Measurements from ENCODE around the gene CCDC40. TPM values are rescaled to one million over a fixed set of nuclear protein-coding genes. Genes with fewer than 3 reads are reported as not detected.

The CCDC40 gene
- total and polyA plus RNA-seq, 2 donors (not counting 1 experiment from before 2014, with no cell fraction given) = 0.53 to 1.5 TPM

- H3K36me3 ChIP-seq (ENCODE audit: control insufficient read depth, insufficient read depth, low read length) = no peaks in the 10 kb centered on the region
- no peak overlapping the region for H2AFZ ChIP-seq (ENCODE audit: low read length)
- no peaks in the 10 kb centered on the region for H3K9me3 ChIP-seq (ENCODE audit: control insufficient read depth, insufficient read depth, low read depth, low read length)
- peaks cover 2% of the 10 kb centered on the region for H3K79me2 ChIP-seq (ENCODE audit: control insufficient read depth, insufficient read depth, low read length)
- no peak for DNase-seq (ENCODE audit: low read depth in 2 of 2)
- no peaks in the 10 kb centered on the region for H3K4me1 ChIP-seq (ENCODE audit: control insufficient read depth, extremely low read depth, insufficient read depth, low read length)
- no peaks in the 10 kb centered on the region for H4K20me1 ChIP-seq (ENCODE audit: control insufficient read depth, extremely low read depth, insufficient read depth, low read length)
- no peak overlapping the region for H3K27ac ChIP-seq (ENCODE audit: insufficient read depth, low read length)
- no peak for TF ChIP-seq CTCF (conservative IDR thresholded peaks at IDR 0.05 in 1 of 2, IDR thresholded peaks at IDR 0.05 in 1 of 2; ENCODE audit: low read depth in 1 of 2, low read length in 2 of 2)
- TF ChIP-seq EZH2 (IDR thresholded peaks at IDR 0.05; ENCODE audit: low read length, missing control alignments) = no peak
- H3K4me3 ChIP-seq (replicated peaks in 1 of 4; ENCODE audit: control extremely low read depth in 1 of 4, insufficient read depth in 1 of 4, low read depth in 3 of 4, low read length in 4 of 4) = peak overlapping the region in 2 of 4 experiments; percentile 86 to 88
- no peaks in the 10 kb centered on the region for H3K27me3 ChIP-seq (ENCODE audit: control insufficient read depth, insufficient read depth, low read length)
- no peak overlapping the region for H3K9ac ChIP-seq (ENCODE audit: insufficient read depth, low read length)
- peak overlapping the region; percentile 97 for H3K4me2 ChIP-seq (ENCODE audit: extremely low read depth, insufficient read depth, low read length)
Observed at GRCh38 chr17:80102664-80103448, 66.4 kb downstream of the CCDC40 start.

GRCh38 chr17:80103449-80104085 is 67.1 kb downstream of the CCDC40 start:
- Histone ChIP-seq H3K4me1 (ENCODE audit: control insufficient read depth, extremely low read depth, insufficient read depth, low read length) (no peaks in the 10 kb centered on the region), H3K79me2 (ENCODE audit: control insufficient read depth, insufficient read depth, low read length) (peaks cover 2% of the 10 kb centered on the region), H3K9ac (ENCODE audit: insufficient read depth, low read length) (no peak overlapping the region), H4K20me1 (ENCODE audit: control insufficient read depth, extremely low read depth, insufficient read depth, low read length) (no peaks in the 10 kb centered on the region), H3K27ac (ENCODE audit: insufficient read depth, low read length) (no peak overlapping the region), H3K4me2 (ENCODE audit: extremely low read depth, insufficient read depth, low read length) (no peak overlapping the region), H3K27me3 (ENCODE audit: control insufficient read depth, insufficient read depth, low read length) (no peaks in the 10 kb centered on the region), H3K9me3 (ENCODE audit: control insufficient read depth, insufficient read depth, low read depth, low read length) (no peaks in the 10 kb centered on the region), H3K36me3 (ENCODE audit: control insufficient read depth, insufficient read depth, low read length) (no peaks in the 10 kb centered on the region), H3K4me3 (replicated peaks in 1 of 4; ENCODE audit: control extremely low read depth in 1 of 4, insufficient read depth in 1 of 4, low read depth in 3 of 4, low read length in 4 of 4) (no peak overlapping the region), H2AFZ (ENCODE audit: low read length) (no peak overlapping the region)
- DNase-seq (ENCODE audit: low read depth in 2 of 2) = no peak
- TF ChIP-seq CTCF (conservative IDR thresholded peaks at IDR 0.05 in 1 of 2, IDR thresholded peaks at IDR 0.05 in 1 of 2; ENCODE audit: low read depth in 1 of 2, low read length in 2 of 2) = no peak
- TF ChIP-seq EZH2 (IDR thresholded peaks at IDR 0.05; ENCODE audit: low read length, missing control alignments) = no peak

- Histone ChIP-seq H2AFZ (ENCODE audit: low read length) (no peak overlapping the region), H3K27ac (ENCODE audit: insufficient read depth, low read length) (no peak overlapping the region), H3K4me2 (ENCODE audit: extremely low read depth, insufficient read depth, low read length) (no peak overlapping the region), H3K79me2 (ENCODE audit: control insufficient read depth, insufficient read depth, low read length) (peaks cover 2% of the 10 kb centered on the region), H4K20me1 (ENCODE audit: control insufficient read depth, extremely low read depth, insufficient read depth, low read length) (no peaks in the 10 kb centered on the region), H3K27me3 (ENCODE audit: control insufficient read depth, insufficient read depth, low read length) (no peaks in the 10 kb centered on the region), H3K4me1 (ENCODE audit: control insufficient read depth, extremely low read depth, insufficient read depth, low read length) (no peaks in the 10 kb centered on the region), H3K9ac (ENCODE audit: insufficient read depth, low read length) (no peak overlapping the region), H3K4me3 (replicated peaks in 1 of 4; ENCODE audit: control extremely low read depth in 1 of 4, insufficient read depth in 1 of 4, low read depth in 3 of 4, low read length in 4 of 4) (no peak overlapping the region), H3K36me3 (ENCODE audit: control insufficient read depth, insufficient read depth, low read length) (no peaks in the 10 kb centered on the region), H3K9me3 (ENCODE audit: control insufficient read depth, insufficient read depth, low read depth, low read length) (no peaks in the 10 kb centered on the region)
- DNase-seq (ENCODE audit: low read depth in 2 of 2) = peak in 1 of 2 donors; percentile 46
- TF ChIP-seq CTCF (conservative IDR thresholded peaks at IDR 0.05 in 1 of 2, IDR thresholded peaks at IDR 0.05 in 1 of 2; ENCODE audit: low read depth in 1 of 2, low read length in 2 of 2) = no peak
Observed at GRCh38 chr17:80104321-80104955, 68.0 kb downstream of the CCDC40 start.

Data from fibroblast of lung (primary cell).